Femur (tissue), 1 donor: ENCODE results near the gene MAP1B.
"Not testable (repeated sequence)": the region's sequence is repeated elsewhere in the genome, so short reads cannot be mapped to it uniquely, and the experiment has no call there.

Experiments
- DNase-seq: peaks from one replicate; pipeline ENCODE4 v3.0.0-alpha.2; 2017

The MAP1B gene

DNA sequence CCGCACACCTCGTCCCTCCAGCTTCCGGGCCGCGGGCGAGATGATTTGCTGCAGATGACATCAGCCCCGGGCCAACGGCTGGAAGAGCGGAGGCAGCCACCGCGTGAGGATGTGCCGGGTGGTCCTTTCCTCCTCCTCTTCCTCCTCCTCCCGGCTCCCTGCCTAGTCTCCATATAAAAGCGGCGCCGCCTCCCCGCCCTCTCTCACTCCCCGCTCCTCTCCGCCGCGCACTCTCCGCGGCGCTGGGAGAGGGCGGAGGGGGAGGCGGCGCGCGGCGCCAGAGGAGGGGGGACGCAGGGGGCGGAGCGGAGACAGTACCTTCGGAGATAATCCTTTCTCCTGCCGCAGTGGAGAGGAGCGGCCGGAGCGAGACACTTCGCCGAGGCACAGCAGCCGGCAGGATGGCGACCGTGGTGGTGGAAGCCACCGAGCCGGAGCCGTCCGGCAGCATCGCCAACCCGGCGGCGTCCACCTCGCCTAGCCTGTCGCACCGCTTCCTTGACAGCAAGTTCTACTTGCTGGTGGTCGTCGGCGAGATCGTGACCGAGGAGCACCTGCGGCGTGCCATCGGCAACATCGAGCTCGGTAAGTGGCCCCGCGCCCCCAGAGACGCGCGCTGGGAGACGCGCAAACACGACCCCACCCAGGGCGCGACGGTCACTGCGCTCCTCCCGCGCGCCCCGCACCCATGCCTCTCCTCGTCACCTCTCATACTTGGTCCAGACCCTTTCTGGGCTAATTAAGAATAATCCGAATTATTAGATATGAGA, at the start of gene MAP1B:
Gene MAP1B (plus strand): TSS at position 345 of the 770 bp plus-strand sequence. CDS start 57 bp downstream, at position 402.
- DNase-seq: peak; percentile 85

DNA sequence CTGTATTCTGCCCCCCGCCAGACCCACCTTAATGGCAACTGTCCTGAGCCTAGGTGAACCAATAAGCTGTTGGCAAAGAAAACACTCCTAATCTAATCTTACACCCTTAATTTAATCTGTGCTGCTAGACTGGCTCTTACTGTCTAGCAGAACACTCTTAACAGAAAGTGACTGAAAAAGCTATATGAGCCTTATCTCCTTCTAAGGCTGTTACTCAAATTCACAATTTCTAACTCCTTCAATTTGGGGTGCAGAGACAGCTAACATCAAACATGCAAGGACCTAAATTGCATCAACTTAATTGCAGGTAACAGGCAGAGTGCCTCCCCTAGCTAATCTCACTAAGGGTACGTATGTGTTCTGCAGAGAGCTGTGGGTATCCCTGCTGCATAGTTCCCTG, 49.5 kb upstream of the MAP1B start:
- DNase-seq: no peak

DNA sequence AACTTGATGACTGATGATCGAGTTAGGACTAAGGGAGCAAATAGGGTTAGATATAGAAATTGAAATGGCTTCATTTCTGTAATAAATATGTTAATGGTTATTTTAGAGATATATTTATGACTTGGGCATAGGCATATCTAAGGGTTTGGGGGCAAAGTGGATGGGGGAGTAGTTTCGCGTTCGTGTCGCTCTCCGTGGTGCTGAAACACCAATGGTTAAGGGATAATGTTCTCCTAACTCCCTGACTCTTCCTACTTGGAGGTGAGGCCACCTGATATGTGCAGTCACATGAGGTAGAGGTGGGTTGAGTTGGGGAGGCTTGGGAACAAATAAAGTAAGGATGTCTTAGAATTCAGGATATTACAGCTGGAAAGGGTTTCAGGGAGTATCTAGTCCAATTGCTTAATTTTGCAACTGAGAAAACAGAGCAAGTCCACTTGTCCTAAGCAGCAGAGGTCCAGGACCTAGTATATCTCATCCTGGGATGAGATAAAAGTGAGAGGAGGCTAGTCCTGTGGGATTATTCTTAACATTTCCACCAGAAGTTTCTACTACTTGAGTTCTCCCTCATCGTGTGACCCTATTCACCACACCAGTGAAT, 44.0 kb upstream of the MAP1B start:
- no peak for DNase-seq

DNA sequence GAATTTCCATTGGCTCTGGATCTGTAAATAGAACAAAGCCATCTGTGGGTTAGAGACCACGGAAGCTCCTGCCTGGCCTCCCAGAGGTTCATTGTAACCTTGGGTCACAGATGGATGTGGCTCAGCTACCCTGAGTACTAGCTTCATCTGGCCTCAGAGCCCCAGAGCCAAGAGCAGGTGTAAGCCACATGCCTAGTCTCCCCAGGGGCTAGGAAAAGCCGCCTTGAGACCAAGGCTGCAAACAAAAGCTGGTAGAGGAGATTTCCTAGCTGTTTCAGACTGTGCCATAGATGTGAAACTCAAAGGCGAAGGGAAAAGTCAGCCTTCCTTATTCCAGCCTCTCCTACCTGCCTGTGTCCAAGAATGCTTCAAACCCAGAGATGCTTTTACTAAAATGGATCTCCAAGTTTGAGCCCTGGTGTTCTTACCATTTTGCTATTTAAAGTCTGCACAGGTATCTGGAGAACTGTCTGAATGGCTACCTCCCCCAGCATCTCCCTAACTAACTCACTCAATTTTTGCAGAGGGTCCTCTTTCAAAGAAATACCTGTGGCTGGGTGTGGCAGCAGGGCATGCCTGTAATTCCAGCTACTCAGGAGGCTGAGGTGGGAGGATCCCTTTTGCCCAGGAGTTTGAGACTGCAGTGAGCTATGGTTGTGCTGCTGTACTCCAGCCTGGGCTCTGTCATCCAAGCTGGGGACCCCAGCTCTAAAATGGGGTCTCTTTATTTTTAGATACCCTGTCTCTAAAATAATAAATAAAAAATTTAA, 42.3 kb upstream of the MAP1B start:
- no peak for DNase-seq

DNA sequence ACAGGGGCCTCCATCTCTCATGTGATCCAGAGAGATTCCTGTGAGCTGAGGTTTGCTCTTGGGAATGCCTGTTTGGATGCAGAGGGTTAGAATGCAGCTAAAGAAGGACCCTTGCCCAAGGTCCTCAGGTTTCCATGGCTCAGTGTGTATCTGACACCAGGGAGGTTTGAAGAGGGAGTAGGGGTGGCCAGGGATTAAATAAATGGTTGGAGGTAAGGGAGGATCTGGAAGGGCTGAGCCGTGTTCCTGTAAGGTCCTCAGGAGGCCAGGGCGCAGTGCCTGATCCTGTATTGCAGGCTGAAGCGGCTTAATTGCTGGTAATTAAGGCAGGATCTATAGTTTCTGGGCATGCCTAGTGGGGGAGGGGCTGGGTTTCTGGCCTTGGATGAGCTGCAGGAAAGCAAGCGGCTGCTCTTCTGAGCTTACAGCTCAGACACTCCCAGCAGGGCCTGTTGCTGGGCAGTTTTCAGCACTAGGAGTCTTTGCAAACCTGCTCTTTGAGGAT, 41.5 kb upstream of the MAP1B start:
- no peak for DNase-seq

GRCh38 chr5:72066705-72067107, 40.6 kb upstream of the MAP1B start:
- DNase-seq: no peak

GRCh38 chr5:72067682-72068470, 39.4 kb upstream of the MAP1B start:
- no peak for DNase-seq

GRCh38 chr5:72070529-72070928, 36.7 kb upstream of the MAP1B start:
- no peak for DNase-seq

GRCh38 chr5:72071906-72072305, 35.4 kb upstream of the MAP1B start:
- no peak for DNase-seq

DNA sequence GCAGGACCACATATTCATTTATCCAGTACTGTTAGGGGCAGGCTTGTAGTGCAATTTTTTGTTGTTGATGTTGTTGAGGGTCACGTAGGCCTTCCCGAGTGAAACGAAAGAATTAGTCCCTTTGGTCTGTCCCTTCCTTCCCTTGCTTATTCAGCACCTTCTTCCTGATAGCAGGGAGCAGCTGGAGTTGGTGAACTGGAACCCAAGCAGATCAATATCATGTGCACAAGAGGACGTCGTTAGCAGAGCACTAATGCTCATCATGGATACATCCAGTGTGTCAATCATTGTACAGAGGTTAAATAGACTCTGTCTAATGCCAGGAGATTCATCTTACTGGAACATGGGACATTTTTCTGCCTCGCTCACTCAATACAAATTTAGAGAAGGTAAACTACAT, 33.0 kb upstream of the MAP1B start:
- DNase-seq: no peak

- DNase-seq: no peak
These were observed 31.8 kb upstream of the MAP1B start for GRCh38 chr5:72075461-72075860.

GRCh38 chr5:72076621-72077300, 30.5 kb upstream of the MAP1B start:
- DNase-seq: no peak

DNA sequence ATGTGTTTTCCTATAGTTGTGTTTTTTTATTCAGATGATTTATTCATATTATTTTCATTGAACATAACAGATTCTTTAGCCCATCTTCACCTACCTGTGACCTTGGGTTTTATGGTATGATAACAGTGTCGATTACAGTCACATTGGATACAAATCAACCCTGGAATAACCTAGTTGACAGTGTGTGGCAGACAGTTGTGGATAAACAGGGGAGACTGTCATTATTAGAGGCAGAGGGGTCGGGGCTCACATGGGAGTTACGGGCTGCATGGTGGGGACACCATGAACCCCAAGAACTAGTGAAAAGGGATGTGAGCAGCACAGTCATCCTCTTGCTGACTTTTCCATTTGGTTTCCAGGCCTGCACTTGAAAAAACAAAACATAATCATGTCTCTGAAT, 29.9 kb upstream of the MAP1B start:
- no peak for DNase-seq

- DNase-seq: no peak
These were observed 28.0 kb upstream of the MAP1B start for GRCh38 chr5:72079288-72079687.

DNA sequence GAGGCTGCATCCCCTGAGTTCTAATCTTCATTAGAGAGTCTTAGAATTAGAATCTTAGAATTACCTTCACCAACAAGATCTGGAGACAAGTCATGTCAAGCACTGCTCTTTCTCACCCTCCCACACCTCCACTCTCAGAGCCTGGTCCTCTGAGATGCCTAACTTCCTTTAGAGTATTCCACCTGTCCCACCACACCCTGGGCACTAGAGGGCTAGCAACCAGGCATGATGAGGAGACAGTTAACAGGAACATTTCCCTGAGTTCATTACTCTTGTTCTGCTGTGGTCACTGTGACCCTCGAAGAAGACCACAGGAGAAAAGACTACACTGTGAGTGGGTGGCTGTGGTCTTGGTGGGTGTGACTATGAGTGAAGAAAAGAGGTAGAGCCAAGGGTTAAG, 25.2 kb upstream of the MAP1B start:
- no peak for DNase-seq

GRCh38 chr5:72084876-72085275, 22.4 kb upstream of the MAP1B start:
- no peak for DNase-seq

DNA sequence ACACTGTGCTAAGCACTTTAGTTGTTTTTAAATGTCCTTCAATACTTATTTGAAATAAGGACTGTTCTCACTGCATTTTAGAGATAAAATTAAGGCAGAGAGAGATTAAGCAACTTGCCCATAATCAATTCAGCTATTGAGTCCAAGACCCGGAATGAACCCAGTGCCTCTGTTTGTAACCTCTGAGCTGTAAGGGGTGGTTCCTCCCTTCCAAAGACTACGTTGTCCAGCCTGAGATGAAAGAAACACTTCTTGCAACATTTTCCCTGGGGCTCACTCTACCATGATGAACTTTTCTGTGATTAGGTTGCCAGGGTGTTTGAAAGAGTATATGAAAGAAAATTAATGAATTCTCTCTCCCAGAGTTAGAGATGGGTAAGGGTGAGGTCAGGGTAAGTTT, 22.0 kb upstream of the MAP1B start:
- DNase-seq: no peak

GRCh38 chr5:72089713-72090112, 17.6 kb upstream of the MAP1B start:
- DNase-seq: not testable (repeated sequence)

DNA sequence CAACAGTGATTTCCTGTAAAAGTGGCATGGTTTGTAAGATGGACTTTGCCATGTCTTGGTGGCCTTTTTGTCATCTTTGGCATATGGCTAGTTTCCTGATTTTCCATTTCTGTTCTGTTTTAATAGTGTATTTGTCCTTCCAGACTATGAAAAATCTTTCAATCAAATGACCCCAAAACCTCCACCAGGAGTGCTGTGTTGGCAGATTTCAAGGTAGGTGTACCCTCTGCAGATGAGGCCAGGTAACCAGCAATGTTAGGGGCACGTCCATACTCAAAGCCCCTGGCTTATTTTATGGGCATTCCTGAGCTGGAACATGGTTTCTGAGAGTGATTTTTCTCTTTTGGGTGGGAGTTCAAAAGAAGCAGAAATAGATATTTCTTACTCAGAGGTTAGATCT, 15.2 kb upstream of the MAP1B start:
- DNase-seq: no peak

GRCh38 chr5:72093217-72093616, 14.1 kb upstream of the MAP1B start:
- DNase-seq: no peak

DNA sequence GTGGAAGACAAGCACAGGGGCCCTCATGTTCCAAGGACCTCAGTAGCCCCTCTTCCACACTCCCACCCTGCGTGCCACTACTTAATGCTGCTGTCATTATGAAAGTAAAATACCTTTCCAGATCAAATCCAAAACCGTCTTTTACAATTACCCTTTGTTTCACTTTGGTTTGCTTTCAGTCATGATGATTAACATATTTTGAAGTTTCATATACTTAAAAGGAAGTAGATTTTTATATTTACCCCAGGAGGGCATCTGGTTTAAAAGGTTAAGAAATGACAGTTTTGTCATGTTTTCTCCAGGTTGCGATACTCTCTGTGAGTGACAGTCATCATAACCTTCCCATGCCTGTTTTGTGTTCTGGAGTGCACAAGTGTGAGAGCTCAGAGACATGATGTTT, 13.5 kb upstream of the MAP1B start:
- no peak for DNase-seq

- no peak for DNase-seq
These were observed 10.6 kb upstream of the MAP1B start for GRCh38 chr5:72096602-72097188.
